Left ventricle myocardium inferior (tissue), 1 donor: ENCODE data around the gene AWAT2. TPM values are rescaled to one million over a fixed set of nuclear protein-coding genes. Genes with fewer than 3 reads are reported as not detected.
"Not testable (repeated sequence)": the region's sequence is repeated elsewhere in the genome, so short reads cannot be mapped to it uniquely, and the experiment has no call there.

Source experiments
- DNase-seq: peaks from one replicate; pipeline ENCODE4 v3.0.0-alpha.2; 2020
- H3K27ac ChIP-seq: fragments of 200-600 bp; replicated peaks from 2 replicates; pipeline ENCODE4 v1.8.0; 2021
- H3K27me3 ChIP-seq: fragments of 200-600 bp; 2 replicates; pipeline ENCODE4 v1.8.0; 2021; ENCODE audit warnings: low read depth
- H3K36me3 ChIP-seq: fragments of 200-600 bp; 2 replicates; pipeline ENCODE4 v1.8.0; 2021
- H3K4me1 ChIP-seq: fragments of 200-600 bp; 2 replicates; pipeline ENCODE4 v1.8.0; 2021
- H3K4me3 ChIP-seq: fragments of 200-600 bp; 2 replicates; pipeline ENCODE4 v1.8.0; 2021; ENCODE audit warnings: mild to moderate bottlenecking, moderate library complexity
- H3K9me3 ChIP-seq: fragments of 200-600 bp; replicated peaks from 2 replicates; pipeline ENCODE4 v1.8.0; 2021
- intact Hi-C: fragments of 100-400 bp; cut with micrococcal nuclease; formaldehyde crosslinking; loops from one replicate; pipeline ENCODE4 v1.11.0; 2022
- total RNA-seq: library from RNA; stranded (reverse); fragmentation: NEBNext Ultra II Directional; extraction: Animal tissue kit (Norgen Biotek cat#: 25700); gene quantifications from one replicate; pipeline ENCODE4 v1.2.1, GENCODE V29; 2021
- TF ChIP-seq, protein P1 (sequence below): fragments of 200-600 bp; IDR thresholded peaks from 2 replicates; pipeline ENCODE4 v1.8.0; 2021; ENCODE audit warnings: antibody characterized with exemption, mild to moderate bottlenecking, borderline replicate concordance
- donor health status: DM: no; HTN: yes; CAD: no; lungs with severe emphysema.

AWAT2 gene
- total RNA-seq, 1 donor from 2014 or later, result not detected

DNA sequence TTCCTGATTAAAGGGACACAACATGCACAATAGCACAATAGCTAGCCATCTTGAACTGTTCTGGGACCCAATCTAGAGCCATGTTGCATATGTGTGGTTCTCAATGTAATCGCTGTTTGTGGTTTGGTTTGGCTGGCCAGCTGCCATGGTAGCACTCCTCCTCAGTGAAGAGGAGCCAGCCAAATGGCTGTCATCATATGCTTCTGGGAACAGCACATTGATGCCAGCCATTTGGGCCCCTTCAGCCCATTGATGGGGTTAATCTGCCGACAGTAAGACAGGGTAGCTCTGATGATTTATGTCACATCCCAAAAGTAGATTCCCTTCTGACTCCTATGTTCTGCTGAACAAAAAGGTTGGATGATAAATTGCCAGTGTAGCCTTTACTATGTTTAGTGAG, 48.5 kb downstream of the AWAT2 start:
- H3K4me3 ChIP-seq, result no peak overlapping the region
- peaks cover 9% of the 10 kb centered on the region for H3K4me1 ChIP-seq
- H3K27ac ChIP-seq, result peak overlapping the region; percentile 84
- no peaks in the 10 kb centered on the region for H3K9me3 ChIP-seq
- intact Hi-C loops, result no loop called here
- no peaks in the 10 kb centered on the region for H3K36me3 ChIP-seq
- TF ChIP-seq, protein P1, sequence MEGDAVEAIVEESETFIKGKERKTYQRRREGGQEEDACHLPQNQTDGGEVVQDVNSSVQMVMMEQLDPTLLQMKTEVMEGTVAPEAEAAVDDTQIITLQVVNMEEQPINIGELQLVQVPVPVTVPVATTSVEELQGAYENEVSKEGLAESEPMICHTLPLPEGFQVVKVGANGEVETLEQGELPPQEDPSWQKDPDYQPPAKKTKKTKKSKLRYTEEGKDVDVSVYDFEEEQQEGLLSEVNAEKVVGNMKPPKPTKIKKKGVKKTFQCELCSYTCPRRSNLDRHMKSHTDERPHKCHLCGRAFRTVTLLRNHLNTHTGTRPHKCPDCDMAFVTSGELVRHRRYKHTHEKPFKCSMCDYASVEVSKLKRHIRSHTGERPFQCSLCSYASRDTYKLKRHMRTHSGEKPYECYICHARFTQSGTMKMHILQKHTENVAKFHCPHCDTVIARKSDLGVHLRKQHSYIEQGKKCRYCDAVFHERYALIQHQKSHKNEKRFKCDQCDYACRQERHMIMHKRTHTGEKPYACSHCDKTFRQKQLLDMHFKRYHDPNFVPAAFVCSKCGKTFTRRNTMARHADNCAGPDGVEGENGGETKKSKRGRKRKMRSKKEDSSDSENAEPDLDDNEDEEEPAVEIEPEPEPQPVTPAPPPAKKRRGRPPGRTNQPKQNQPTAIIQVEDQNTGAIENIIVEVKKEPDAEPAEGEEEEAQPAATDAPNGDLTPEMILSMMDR, result no peak
- no peaks in the 10 kb centered on the region for H3K27me3 ChIP-seq
- DNase-seq, result peak; percentile 50

DNA sequence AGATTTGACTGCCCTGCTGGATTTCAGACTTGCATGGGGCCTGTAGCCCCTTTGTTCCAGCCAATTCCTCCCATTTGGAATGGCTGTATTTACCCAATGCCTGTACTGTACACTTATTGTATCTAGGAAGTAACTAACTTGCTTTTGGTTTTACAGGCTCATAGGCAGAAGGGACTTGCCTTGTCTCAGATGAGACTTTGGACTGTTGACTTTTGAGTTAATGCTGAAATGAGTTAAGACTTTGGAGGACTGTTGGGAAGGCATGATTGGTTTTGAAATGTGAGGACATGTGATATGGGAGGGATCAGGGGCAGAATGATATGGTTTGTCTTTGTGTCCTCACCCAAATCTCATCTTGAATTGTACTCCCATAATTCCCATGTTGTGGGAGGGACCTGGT, 51.4 kb downstream of the AWAT2 start:
- H3K9me3 ChIP-seq, intact Hi-C loops, H3K27me3 ChIP-seq, H3K4me3 ChIP-seq, H3K27ac ChIP-seq, H3K36me3 ChIP-seq, DNase-seq: not testable (repeated sequence)
- peaks cover 31% of the 10 kb centered on the region for H3K4me1 ChIP-seq

DNA sequence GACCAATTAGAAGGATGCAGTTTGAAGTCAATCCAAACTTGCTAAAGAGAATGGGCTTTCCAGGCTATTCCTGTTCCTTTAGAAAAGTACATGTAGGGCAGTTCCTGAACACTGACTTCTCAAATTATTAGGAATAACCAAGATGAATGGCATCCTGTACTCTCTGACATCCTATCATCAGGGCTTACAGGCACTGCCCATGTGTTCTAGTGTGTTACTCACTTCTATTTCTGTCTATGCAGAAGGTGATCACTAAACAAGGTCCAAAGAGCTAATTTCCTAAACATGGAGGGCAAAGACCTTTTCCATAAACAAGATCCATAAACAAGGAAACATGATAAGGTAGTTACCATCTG, 53.6 kb downstream of the AWAT2 start:
- DNase-seq, result no peak
- Histone ChIP-seq H3K4me3 (no peak overlapping the region), H3K27ac (peak overlapping the region; percentile 23), H3K36me3 (no peaks in the 10 kb centered on the region), H3K9me3 (no peaks in the 10 kb centered on the region), H3K4me1 (peaks cover 24% of the 10 kb centered on the region), H3K27me3 (no peaks in the 10 kb centered on the region)
- intact Hi-C loops, result no loop called here
- TF ChIP-seq, protein P1, result no peak

DNA sequence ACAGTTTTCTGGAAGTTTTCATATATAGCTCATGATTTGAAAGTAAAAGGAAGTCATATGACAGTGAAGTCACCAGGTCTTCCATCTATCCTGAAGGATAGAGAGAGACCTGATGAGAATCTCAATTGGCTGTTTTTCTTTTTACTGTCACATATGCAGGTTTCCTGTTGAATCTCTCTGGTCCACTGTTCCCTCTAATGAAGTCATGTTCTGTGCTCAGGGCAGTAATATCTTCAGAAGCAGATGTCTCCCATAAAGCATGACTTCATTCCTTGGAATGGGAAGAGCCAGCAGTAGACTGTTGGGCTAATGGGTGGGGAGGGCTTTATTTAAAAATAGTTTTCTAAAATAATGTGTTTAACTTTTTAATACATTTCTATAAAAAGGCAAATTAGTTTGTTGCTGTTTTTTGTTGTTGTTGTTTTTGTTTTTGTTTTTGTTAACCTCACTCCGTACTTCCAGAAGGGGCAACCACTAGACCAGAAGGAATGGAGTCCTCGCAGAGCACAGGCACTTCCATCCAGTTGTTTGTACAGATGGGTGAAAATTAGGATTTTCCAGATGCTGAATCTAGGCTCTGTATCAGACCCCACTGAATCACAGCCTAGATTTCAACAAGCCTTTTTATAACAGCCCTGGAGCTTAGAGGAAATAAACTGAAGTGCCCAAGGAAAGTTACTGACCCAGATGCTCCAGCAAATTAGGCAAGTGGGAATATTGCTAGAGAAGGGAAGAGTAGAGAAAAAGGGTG, 54.2 kb downstream of the AWAT2 start:
- Histone ChIP-seq H3K27ac (peak overlapping the region; percentile 23), H3K9me3 (no peaks in the 10 kb centered on the region), H3K27me3 (no peaks in the 10 kb centered on the region), H3K4me1 (peaks cover 23% of the 10 kb centered on the region), H3K4me3 (no peak overlapping the region), H3K36me3 (no peaks in the 10 kb centered on the region)
- DNase-seq, result no peak
- intact Hi-C loops, result no loop called here
- TF ChIP-seq, protein P1, result no peak

DNA sequence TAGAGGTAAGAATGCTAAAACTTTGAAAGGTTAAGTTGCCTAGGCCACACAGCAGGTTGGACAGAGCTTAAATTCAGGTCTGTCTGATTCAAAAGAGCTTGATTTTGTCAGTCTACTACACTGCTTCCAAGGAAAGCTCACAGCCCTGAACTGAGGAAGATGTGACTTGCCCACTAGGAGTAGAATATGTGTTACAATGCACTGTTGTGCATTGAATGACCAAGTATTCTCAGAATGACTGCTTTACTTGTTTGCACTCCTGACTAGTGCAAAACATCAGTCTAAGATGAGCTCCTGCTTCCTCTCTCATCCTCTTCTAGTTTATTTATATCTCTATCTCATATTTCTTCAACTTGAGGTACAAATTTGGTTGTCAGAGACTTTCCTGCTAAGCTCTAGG, 56.2 kb downstream of the AWAT2 start:
- no peak for DNase-seq
- Histone ChIP-seq H3K9me3 (no peaks in the 10 kb centered on the region), H3K27me3 (no peaks in the 10 kb centered on the region), H3K4me3 (no peak overlapping the region), H3K4me1 (peaks cover 23% of the 10 kb centered on the region), H3K27ac (no peak overlapping the region), H3K36me3 (no peaks in the 10 kb centered on the region)
- TF ChIP-seq, protein P1, result no peak
- intact Hi-C loops, result no loop called here

DNA sequence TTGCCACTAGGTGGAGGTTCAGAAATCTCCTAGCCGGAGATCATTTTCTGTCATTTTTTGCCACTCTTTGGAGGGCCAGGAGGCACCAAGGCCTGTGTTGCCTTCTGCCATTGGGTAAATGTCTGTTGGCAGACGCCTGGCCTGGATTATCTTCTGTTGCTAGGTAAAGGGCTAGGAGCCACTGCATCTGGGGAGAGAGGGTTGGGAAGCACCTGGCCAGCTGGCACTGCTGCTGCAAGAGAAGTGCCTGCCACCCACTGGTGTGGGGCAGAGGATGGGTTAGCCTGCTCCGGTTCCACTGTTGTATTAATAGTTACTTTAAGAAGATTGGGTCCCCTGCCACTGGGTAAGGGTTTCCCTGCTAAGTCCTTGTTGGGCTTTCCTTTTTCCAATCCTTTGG, 58.1 kb downstream of the AWAT2 start:
- no peaks in the 10 kb centered on the region for H3K36me3 ChIP-seq
- peak overlapping the region; percentile 44 for H3K27ac ChIP-seq
- H3K9me3 ChIP-seq, result no peaks in the 10 kb centered on the region
- no peak for DNase-seq
- no peaks in the 10 kb centered on the region for H3K27me3 ChIP-seq
- no peak overlapping the region for H3K4me3 ChIP-seq
- TF ChIP-seq, protein P1, result no peak
- peaks cover 23% of the 10 kb centered on the region for H3K4me1 ChIP-seq
- intact Hi-C loops, result no loop called here
